GM19372 (cell line): ENCODE results near the gene SLC12A7.
"Not testable (repeated sequence)": the region's sequence is repeated elsewhere in the genome, so short reads cannot be mapped to it uniquely, and the experiment has no call there.

Experiments
- ATAC-seq: cut with Tn5 transposase; IDR thresholded peaks from one replicate; pipeline ENCODE4 v1.9.1; 2021; ENCODE audit warnings: mild to moderate bottlenecking, low read depth, moderate library complexity; ENCODE audit not compliant: unreplicated experiment

SLC12A7 gene

GRCh38 chr5:1111727-1112289 lies at the start of gene SLC12A7:
Gene SLC12A7 (minus strand): TSS chr5:1112063. CDS start chr5:1111991, 72 bp downstream.
- no peak for ATAC-seq

- ATAC-seq, result no peak
Observed at GRCh38 chr5:1161108-1161832, 49.4 kb upstream of the SLC12A7 start.

- ATAC-seq, result no peak
Observed at GRCh38 chr5:1159774-1160406, 48.0 kb upstream of the SLC12A7 start.

GRCh38 chr5:1159341-1159675 lies 47.4 kb upstream of the SLC12A7 start:
- no peak for ATAC-seq

GRCh38 chr5:1158647-1159340 lies 46.9 kb upstream of the SLC12A7 start:
- ATAC-seq, result no peak

GRCh38 chr5:1157461-1157986 lies 45.7 kb upstream of the SLC12A7 start:
- ATAC-seq, result not testable (repeated sequence)

GRCh38 chr5:1156754-1157460 lies 45.0 kb upstream of the SLC12A7 start:
- no peak for ATAC-seq

GRCh38 chr5:1156033-1156753 lies 44.3 kb upstream of the SLC12A7 start:
- ATAC-seq, result no peak

- ATAC-seq, result no peak
Observed at GRCh38 chr5:1155191-1156032, 43.5 kb upstream of the SLC12A7 start.

- ATAC-seq, result no peak
Observed at GRCh38 chr5:1153428-1153827, 41.6 kb upstream of the SLC12A7 start.

GRCh38 chr5:1152771-1153282 lies 41.0 kb upstream of the SLC12A7 start:
- ATAC-seq, result no peak

- ATAC-seq, result no peak
Observed at GRCh38 chr5:1152156-1152555, 40.3 kb upstream of the SLC12A7 start.

GRCh38 chr5:1151316-1151715 lies 39.5 kb upstream of the SLC12A7 start:
- ATAC-seq, result no peak

GRCh38 chr5:1150866-1151265 lies 39.0 kb upstream of the SLC12A7 start:
- ATAC-seq, result no peak

- no peak for ATAC-seq
Observed at GRCh38 chr5:1144638-1145396, 33.0 kb upstream of the SLC12A7 start.

GRCh38 chr5:1144089-1144488 lies 32.2 kb upstream of the SLC12A7 start:
- ATAC-seq, result no peak

- ATAC-seq, result no peak
Observed at GRCh38 chr5:1143670-1143951, 31.7 kb upstream of the SLC12A7 start.
